ENCODE data around the gene HSP90AB1. TPM values are rescaled to one million over a fixed set of nuclear protein-coding genes. Genes with fewer than 3 reads are reported as not detected.

The HSP90AB1 gene
- total and polyA plus RNA-seq, 9 of the 15 experiments (the other 6 are each of a cell fraction or from before 2014, with no cell fraction given) = 1,780 to 3,358 (median 2,262) TPM

DNA sequence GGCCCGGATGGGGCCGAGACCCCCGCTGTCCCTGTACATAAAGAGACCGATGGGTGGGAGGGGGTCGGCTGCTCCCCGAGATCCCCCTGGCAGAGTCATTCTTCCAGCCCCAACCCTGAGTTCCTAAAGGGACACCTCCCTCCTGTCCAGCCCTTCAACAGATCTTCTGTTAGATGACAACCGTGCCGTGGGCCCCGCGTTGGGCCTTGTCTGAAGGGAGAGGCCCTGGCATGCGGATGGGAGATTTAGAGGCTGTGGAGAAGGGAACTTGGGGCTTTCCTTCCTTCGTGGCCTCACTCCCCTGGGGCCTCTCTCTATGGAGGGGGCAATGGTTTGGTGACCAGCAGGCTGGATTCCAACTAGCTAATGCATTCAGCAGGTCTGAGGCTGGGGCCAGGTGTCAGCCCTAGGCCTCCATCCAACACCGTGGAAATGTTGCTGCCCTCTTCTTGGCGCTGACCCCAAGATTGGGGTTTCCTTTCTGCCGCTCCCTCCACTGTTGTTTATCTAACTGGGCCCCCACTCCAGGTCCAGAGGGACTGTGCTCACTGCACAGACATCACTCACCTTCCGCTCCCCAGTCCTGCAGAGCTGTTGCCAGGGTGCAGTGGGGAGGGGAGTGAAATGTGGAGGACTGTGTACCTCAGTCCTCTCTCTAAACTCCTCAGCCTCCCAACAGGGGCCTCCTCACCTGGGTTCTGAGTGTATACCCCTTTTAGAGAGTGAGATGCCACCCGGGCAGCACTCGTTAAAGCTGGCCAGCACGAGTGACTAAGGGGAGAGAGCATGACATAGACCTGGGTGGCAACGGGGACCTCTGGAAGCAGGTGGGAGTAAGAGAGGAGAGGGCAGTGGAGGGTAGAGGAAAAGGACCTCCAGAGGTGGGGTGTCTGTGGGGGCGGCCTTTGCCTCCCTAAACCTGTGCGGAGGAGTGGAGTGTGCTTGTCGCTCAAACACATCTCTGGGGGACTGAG lies 30.1 kb downstream of the HSP90AB1 start:
- no peak for FAIRE-seq
- H3K36me3 ChIP-seq (ENCODE audit: control insufficient read depth, insufficient read depth, low read length) = no peaks in the 10 kb centered on the region
- TF ChIP-seq, protein P1, sequence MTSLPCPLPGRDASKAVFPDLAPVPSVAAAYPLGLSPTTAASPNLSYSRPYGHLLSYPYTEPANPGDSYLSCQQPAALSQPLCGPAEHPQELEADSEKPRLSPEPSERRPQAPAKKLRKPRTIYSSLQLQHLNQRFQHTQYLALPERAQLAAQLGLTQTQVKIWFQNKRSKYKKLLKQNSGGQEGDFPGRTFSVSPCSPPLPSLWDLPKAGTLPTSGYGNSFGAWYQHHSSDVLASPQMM (CRISPR knock-in tag; IDR thresholded peaks at IDR 0.05) = no peak
- TF ChIP-seq ZNF24 (IDR thresholded peaks at IDR 0.05) (no peak), ZNF668 (CRISPR knock-in tag; IDR thresholded peaks at IDR 0.05) (no peak), SMARCE1 (IDR thresholded peaks at IDR 0.05) (no peak), ZNF507 (tag; conservative IDR thresholded peaks at IDR 0.05) (no peak), CBX5 (IDR thresholded peaks at IDR 0.05; ENCODE audit: borderline replicate concordance, low read depth) (no peak), ZNF239 (CRISPR knock-in tag; IDR thresholded peaks at IDR 0.05) (no peak)
- TF ChIP-seq, protein P2, sequence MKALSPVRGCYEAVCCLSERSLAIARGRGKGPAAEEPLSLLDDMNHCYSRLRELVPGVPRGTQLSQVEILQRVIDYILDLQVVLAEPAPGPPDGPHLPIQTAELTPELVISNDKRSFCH (CRISPR knock-in tag; IDR thresholded peaks at IDR 0.05) = no peak
- TF ChIP-seq, protein P2 (tag; IDR thresholded peaks at IDR 0.05) = no peak
- TF ChIP-seq, protein P3, sequence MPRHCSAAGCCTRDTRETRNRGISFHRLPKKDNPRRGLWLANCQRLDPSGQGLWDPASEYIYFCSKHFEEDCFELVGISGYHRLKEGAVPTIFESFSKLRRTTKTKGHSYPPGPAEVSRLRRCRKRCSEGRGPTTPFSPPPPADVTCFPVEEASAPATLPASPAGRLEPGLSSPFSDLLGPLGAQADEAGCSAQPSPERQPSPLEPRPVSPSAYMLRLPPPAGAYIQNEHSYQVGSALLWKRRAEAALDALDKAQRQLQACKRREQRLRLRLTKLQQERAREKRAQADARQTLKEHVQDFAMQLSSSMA (CRISPR knock-in tag; IDR thresholded peaks at IDR 0.05) = no peak
- H3K9me3 ChIP-seq (replicated peaks; ENCODE audit: control insufficient read depth, insufficient read depth, low read depth, low read length) = no peaks in the 10 kb centered on the region
- WGBS (ENCODE audit: insufficient coverage, low coverage, missing lambda C conversion rate) = 9% methylated on average over 19 of the region's 23 CpGs
- H3K4me1 ChIP-seq (replicated peaks in 1 of 2; ENCODE audit: control insufficient read depth in 2 of 2, insufficient read depth in 2 of 2, low read length in 2 of 2) = peaks cover 0 to 25% of the 10 kb centered on the region in 2 experiments; a peak in 2 of 5 replicates
- no peak for DNase-seq (ENCODE audit: extremely low read depth in 1 of 4, low spot score in 3 of 4)
- H4K20me1 ChIP-seq (replicated peaks; ENCODE audit: control insufficient read depth, insufficient read depth, low read length) = peaks cover 16% of the 10 kb centered on the region
- H3K27ac ChIP-seq (ENCODE audit: extremely low read depth, low read depth, low read length) = no peak overlapping the region
- ATAC-seq = no peak
- H2AFZ ChIP-seq (ENCODE audit: low read depth, low read length) = no peak overlapping the region
- no peak overlapping the region for H3K4me3 ChIP-seq
- H3K9ac ChIP-seq (ENCODE audit: insufficient read depth in 1 of 2, low read depth in 2 of 2, low read length in 2 of 2) = no peak overlapping the region
- in situ Hi-C loops (cut with MboI) (no loop called here), intact Hi-C loops (cut with micrococcal nuclease) (no loop called here)
- no peak overlapping the region for H3K4me2 ChIP-seq (ENCODE audit: insufficient read depth, low read length)
- H3K27me3 ChIP-seq (ENCODE audit: control insufficient read depth in 2 of 2, insufficient read depth in 2 of 2, low read length in 2 of 2) = peaks cover 69 to 90% of the 10 kb centered on the region in 2 experiments
- H3K79me2 ChIP-seq (ENCODE audit: control insufficient read depth, insufficient read depth, low read length) = no peaks in the 10 kb centered on the region
- BruUV-seq (replicated peaks) = no TSS peak
- ChIA-PET POLR2A (interaction anchor here (0.9 to 2.2 kb wide), 5 partner anchors 11 to 36 kb away, joined by 3 to 6 read pairs (median 3); partner anchors contain the start of genes AARS2 and HSP90AB1), CTCF (ENCODE audit: low intra/inter-chr PET ratio) (no interaction called here)
- H3K9me1 ChIP-seq (ENCODE audit: control insufficient read depth, insufficient read depth, low read length) = peaks cover 4% of the 10 kb centered on the region

Data from K562 (cell line).